ENCODE measurements around the gene PRPF18.

Gene PRPF18

DNA sequence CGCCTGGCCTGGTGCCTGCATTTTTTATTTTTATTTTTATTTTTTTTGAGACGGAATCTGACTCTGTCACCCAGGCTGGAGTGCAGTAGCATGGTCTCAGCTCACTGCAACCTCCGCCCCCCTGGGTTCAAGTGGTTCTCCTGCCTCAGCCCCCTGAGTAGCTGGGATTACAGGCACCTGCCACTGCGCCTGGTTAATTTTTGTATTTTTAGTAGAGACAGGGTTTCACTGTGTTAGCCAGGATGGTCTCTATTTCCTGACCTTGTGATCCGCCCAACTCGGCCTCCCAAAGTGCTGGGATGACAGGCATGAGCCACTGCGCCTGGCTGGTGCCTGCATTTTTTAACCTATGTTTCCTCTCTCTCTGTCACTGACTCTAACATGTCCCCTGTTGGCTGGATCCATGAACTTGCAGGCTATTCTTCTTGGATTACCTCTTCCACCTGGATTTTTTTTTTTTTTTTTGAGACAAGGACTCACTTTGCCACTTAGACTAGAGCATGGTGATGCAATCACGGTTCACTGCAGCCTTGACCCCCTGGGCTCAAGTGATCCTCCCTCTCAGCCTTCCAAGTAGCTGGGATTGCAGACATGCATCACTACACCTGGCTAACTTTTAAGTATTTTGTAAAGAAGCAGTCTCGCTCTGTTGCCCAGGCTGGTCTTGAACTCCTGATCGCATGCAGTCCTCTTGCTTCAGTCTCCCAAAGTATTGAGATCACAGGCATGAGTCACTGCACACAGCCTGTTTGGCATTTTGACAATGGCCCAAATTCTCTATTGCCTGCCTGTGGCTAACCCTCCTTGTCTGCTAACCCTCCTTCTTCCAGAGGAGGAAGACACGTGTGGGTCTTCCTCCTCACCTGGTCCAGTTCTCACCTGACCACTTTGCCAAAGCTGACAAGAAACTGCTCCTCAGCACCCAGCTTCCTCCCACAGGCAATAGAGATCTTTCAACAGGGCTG, 23.0 kb upstream of the PRPF18 start:
- TF ChIP-seq, protein P1, sequence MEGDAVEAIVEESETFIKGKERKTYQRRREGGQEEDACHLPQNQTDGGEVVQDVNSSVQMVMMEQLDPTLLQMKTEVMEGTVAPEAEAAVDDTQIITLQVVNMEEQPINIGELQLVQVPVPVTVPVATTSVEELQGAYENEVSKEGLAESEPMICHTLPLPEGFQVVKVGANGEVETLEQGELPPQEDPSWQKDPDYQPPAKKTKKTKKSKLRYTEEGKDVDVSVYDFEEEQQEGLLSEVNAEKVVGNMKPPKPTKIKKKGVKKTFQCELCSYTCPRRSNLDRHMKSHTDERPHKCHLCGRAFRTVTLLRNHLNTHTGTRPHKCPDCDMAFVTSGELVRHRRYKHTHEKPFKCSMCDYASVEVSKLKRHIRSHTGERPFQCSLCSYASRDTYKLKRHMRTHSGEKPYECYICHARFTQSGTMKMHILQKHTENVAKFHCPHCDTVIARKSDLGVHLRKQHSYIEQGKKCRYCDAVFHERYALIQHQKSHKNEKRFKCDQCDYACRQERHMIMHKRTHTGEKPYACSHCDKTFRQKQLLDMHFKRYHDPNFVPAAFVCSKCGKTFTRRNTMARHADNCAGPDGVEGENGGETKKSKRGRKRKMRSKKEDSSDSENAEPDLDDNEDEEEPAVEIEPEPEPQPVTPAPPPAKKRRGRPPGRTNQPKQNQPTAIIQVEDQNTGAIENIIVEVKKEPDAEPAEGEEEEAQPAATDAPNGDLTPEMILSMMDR (conservative IDR thresholded peaks at IDR 0.05; ENCODE audit: low read depth, low read length): no peak
- H3K4me3 ChIP-seq (ENCODE audit: low read length): no peak overlapping the region
- DNase-seq (ENCODE audit: low read depth): no peak

DNA sequence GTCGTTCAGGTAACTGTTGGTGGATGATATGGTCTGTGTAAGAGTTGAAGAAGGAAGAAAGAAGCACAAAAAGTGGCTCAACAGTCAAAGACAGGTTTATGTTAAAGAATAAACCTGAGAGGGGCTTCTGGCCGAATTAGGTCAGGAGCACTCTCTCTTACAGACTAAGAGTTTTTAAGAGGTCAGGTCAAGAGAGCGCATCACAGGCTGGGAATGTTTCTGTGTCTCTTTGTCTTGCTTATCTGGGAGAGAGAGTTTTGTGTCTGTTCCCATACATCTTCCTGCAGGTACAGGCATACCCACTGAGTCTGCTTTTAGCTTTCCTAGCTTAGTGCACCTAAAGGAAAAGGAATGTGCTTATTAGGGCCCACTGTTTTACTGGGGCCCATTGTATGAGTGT, 22.2 kb upstream of the PRPF18 start:
- TF ChIP-seq, protein P1 (conservative IDR thresholded peaks at IDR 0.05; ENCODE audit: low read depth, low read length): no peak
- H3K4me3 ChIP-seq (ENCODE audit: low read length): no peak overlapping the region
- no peak for DNase-seq (ENCODE audit: low read depth)

DNA sequence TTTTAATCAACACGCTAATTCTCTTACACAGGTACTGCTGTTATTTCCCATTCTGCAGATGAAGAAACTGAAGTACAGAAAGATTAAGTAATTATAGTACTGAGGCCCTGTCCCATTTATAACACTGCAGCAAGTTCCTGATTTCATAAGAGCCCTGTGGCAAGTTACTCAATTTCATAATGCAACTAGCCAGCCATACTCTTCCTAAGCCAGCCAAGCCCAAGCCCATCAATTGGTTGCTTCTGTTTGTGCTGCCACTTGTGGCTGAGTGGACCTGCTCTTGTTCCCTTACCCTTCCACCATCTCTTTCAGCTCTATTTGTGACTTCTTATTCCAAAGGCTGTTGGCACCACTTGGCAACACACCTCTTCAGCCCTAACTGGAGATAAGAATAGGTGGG, 19.7 kb upstream of the PRPF18 start:
- TF ChIP-seq, protein P1 (conservative IDR thresholded peaks at IDR 0.05; ENCODE audit: low read depth, low read length): no peak
- DNase-seq (ENCODE audit: low read depth): no peak
- no peak overlapping the region for H3K4me3 ChIP-seq (ENCODE audit: low read length)

DNA sequence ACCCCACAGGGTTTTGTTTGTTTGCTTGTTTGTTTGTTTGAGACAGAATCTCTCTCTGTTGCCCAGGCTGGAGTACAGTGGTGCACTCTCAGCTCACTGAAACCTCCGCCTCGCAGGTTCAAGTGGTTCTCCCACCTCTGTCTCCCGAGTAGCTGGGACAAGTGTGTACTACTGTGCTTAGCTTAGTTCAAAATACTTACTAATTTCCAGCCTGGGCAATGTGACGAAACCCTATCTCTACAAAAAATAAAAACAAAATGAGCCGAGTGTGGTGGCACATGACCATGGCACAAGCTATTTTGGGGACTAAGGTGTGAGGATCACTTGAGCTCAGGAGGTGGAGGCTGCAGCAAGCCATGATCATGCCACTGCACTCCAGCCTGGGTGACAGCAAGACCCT, 15.2 kb upstream of the PRPF18 start:
- no peak overlapping the region for H3K4me3 ChIP-seq (ENCODE audit: low read length)
- no peak for DNase-seq (ENCODE audit: low read depth)
- TF ChIP-seq, protein P1 (conservative IDR thresholded peaks at IDR 0.05; ENCODE audit: low read depth, low read length): no peak

DNA sequence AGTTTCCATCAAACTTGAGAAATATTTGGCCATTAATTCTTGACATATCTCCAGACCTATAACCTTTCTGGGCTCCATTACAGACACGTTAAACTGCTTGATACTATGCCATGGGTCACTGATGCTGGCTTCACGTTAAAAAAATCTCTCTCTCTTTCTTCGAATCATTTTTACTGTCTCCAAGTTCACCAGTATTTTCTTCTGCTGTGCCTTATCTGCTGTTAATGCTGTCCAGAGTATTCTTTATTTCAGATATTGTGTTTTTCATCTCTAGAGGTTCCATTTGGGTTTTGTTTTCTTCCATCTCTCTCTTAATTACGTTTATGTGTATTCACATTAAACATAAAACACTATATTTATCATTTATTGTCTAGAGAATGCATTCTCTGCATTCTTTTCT, 12.8 kb upstream of the PRPF18 start:
- DNase-seq (ENCODE audit: low read depth): no peak
- TF ChIP-seq, protein P1 (conservative IDR thresholded peaks at IDR 0.05; ENCODE audit: low read depth, low read length): no peak
- H3K4me3 ChIP-seq (ENCODE audit: low read length): no peak overlapping the region

DNA sequence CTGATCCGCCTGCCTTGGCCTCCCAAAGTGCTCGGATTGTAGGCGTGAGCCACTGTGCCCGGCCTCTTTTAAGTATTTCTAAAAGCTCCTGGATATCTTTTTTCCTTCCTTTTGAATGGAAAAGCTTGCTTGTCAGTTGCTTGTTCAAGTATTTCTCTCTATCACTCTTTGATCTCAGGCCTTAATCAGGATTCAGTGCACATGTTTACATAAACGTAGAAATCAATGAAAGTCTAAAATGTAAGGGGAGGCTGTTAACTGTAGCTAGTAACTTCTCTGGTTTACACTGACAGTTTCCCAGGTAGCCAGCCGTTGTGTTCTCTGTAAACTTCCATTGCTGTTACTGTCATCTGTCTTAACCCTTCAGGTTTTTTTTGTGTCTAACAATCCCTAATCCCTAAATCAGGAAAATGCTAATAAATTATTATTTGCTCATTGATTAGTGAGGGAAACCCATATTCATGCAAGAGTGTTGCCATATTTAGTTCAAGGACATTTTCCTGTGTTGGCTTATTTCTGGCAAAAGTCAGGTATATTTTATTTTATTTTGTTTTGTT, 1.5 kb upstream of the PRPF18 start:
- TF ChIP-seq, protein P1 (conservative IDR thresholded peaks at IDR 0.05; ENCODE audit: low read depth, low read length): no peak
- H3K4me3 ChIP-seq (ENCODE audit: low read length): no peak overlapping the region
- no peak for DNase-seq (ENCODE audit: low read depth)

DNA sequence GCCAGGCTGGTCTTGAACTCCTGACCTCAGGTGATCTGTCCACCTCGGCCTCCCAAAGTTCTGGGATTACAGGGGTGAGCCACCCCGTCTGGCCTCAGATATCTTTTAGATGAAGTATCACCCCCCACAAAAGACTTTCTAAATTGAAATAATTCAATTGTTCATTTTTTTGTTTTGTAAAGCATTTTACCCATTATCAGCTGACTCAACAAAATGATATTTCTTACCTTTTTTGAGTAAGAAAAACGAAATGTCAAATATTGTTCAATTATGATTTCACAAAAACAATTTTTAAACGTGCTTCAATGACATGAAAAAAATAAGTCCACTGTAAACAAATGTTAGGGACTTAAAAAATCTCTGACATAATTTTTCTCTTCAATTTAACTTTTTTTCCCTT, 822 bp upstream of the PRPF18 start:
- no peak for DNase-seq (ENCODE audit: low read depth)
- TF ChIP-seq, protein P1 (conservative IDR thresholded peaks at IDR 0.05; ENCODE audit: low read depth, low read length): no peak
- no peak overlapping the region for H3K4me3 ChIP-seq (ENCODE audit: low read length)
